Measurements from ENCODE around the gene MAPT. TPM values are rescaled to one million over a fixed set of nuclear protein-coding genes. Genes with fewer than 3 reads are reported as not detected.

The MAPT gene
- 23.5 TPM for total RNA-seq
- long read RNA-seq, full-length matches to known transcripts = 7 of 34 reads
- long read RNA-seq, partial matches to known transcripts = 5 of 34 reads
- long read RNA-seq, other reads (novel, unspliced or antisense) = 22 of 34 reads

GRCh38 chr17:45894022-45894784, at the start of gene MAPT:
TSS of gene MAPT (plus strand) at chr17:45894554. CDS start at chr17:45962338, 67,784 bp downstream.
- DNase-seq (ENCODE audit: low spot score) = peak; percentile 97

- no peak for DNase-seq (ENCODE audit: low spot score)
These were observed 49.5 kb upstream of the MAPT start, which contains the start of gene SPPL2C for GRCh38 chr17:45844695-45845375. TSS of gene SPPL2C (plus strand) at chr17:45844881. CDS start at chr17:45844907, 26 bp downstream.

- no peak for DNase-seq (ENCODE audit: low spot score)
These were observed 48.8 kb upstream of the MAPT start for GRCh38 chr17:45845376-45846185.

- DNase-seq (ENCODE audit: low spot score) = no peak
These were observed 48.1 kb upstream of the MAPT start for GRCh38 chr17:45846223-45846622.

GRCh38 chr17:45846646-45847045, 47.7 kb upstream of the MAPT start:
- DNase-seq (ENCODE audit: low spot score) = no peak

GRCh38 chr17:45847101-45847500, 47.3 kb upstream of the MAPT start:
- DNase-seq (ENCODE audit: low spot score) = no peak

GRCh38 chr17:45847747-45848146, 46.6 kb upstream of the MAPT start:
- DNase-seq (ENCODE audit: low spot score) = no peak

GRCh38 chr17:45848405-45848804, 45.9 kb upstream of the MAPT start:
- no peak for DNase-seq (ENCODE audit: low spot score)

GRCh38 chr17:45848868-45849535, 45.4 kb upstream of the MAPT start:
- DNase-seq (ENCODE audit: low spot score) = no peak

GRCh38 chr17:45849536-45849990, 44.8 kb upstream of the MAPT start:
- DNase-seq (ENCODE audit: low spot score) = no peak

- DNase-seq (ENCODE audit: low spot score) = no peak
These were observed 44.3 kb upstream of the MAPT start for GRCh38 chr17:45850011-45850410.

- DNase-seq (ENCODE audit: low spot score) = no peak
These were observed 43.9 kb upstream of the MAPT start for GRCh38 chr17:45850468-45850867.

GRCh38 chr17:45851022-45851421, 43.3 kb upstream of the MAPT start:
- DNase-seq (ENCODE audit: low spot score) = no peak

GRCh38 chr17:45851464-45851863, 42.9 kb upstream of the MAPT start:
- DNase-seq (ENCODE audit: low spot score) = no peak

GRCh38 chr17:45851873-45852272, 42.5 kb upstream of the MAPT start:
- DNase-seq (ENCODE audit: low spot score) = no peak

GRCh38 chr17:45852535-45853297, 41.6 kb upstream of the MAPT start:
- DNase-seq (ENCODE audit: low spot score) = no peak

- DNase-seq (ENCODE audit: low spot score) = no peak
These were observed 40.1 kb upstream of the MAPT start for GRCh38 chr17:45854209-45854608.

GRCh38 chr17:45855691-45856336, 38.5 kb upstream of the MAPT start:
- no peak for DNase-seq (ENCODE audit: low spot score)

- DNase-seq (ENCODE audit: low spot score) = no peak
These were observed 36.2 kb upstream of the MAPT start for GRCh38 chr17:45857977-45858708.

Data from mesenteric fat pad (tissue), 1 donor.